T-helper 1 cell (primary cell): ENCODE measurements around the gene MGAT5B.
A peak's percentile ranks its signal among the peaks of the same experiment; 100 is the strongest.

ENCODE experiments used
- DNase-seq, 5 donors: peaks; one replicate each; pipeline ENCODE4 v3.0.0-alpha.2; 2012 to 2020

Gene MGAT5B

DNA sequence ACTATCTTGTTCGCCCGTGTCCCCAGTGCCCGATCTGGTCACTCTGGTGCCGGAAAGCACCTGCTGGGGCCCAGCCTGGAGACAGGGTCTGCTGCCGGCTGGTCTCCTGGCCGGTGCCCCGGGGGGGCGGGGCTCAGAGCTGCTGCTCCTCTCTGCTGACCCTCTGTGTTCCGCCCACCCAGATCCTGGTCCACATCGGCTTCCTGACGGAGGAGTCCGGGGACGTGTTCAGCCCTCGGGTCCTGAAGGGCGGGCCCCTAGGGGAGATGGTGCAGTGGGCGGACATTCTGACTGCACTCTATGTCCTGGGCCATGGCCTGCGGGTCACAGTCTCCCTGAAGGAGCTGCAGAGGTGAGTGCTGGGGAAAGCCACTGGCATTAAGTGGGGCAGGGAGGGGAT is 37.6 kb downstream of the MGAT5B start:
- DNase-seq: no peak

DNA sequence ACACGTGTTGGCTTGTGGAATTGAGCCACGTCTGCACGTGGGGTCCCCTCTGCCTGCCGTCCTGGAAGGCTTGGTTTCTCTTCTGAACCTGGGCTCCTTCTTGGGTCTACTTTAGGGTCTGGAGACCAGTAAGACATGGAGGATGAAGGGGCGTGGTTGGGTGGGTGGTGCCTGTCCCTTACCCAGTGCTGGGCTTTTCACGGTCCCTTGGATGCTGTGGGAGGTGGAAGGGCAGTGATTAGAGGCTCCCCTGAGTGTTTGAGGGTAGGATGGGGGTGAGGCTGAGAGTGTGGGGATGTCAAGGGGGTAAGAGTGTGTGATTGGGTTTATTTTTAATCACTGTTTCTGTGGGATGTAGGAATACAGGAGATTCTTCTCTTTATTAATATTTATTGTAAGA is 38.3 kb downstream of the MGAT5B start:
- no peak for DNase-seq

DNA sequence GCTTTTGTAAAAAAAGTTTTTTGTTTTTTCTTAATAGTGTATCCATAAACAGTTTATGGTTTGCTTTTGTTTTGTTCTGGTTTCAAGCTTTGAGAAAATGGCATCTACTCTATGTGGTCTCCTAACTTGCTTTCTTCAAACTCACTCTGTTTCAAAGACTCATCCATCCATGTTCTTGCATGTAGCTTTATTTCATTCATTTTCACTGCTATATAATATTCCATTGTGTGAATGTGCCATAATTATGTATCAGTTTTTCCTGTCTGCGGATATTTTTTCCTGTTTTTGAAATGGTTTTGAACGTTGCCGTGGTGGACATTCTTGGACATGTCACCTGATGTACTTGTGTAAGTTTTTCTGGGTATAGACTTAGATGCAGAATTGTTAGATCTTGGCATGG is 39.1 kb downstream of the MGAT5B start:
- no peak for DNase-seq

- DNase-seq: peak in 1 of 5 donors; percentile 20
Measured at GRCh38 chr17:76909971-76910760, 42.0 kb downstream of the MGAT5B start.

- no peak for DNase-seq
Measured at GRCh38 chr17:76911299-76912017, 43.3 kb downstream of the MGAT5B start.

DNA sequence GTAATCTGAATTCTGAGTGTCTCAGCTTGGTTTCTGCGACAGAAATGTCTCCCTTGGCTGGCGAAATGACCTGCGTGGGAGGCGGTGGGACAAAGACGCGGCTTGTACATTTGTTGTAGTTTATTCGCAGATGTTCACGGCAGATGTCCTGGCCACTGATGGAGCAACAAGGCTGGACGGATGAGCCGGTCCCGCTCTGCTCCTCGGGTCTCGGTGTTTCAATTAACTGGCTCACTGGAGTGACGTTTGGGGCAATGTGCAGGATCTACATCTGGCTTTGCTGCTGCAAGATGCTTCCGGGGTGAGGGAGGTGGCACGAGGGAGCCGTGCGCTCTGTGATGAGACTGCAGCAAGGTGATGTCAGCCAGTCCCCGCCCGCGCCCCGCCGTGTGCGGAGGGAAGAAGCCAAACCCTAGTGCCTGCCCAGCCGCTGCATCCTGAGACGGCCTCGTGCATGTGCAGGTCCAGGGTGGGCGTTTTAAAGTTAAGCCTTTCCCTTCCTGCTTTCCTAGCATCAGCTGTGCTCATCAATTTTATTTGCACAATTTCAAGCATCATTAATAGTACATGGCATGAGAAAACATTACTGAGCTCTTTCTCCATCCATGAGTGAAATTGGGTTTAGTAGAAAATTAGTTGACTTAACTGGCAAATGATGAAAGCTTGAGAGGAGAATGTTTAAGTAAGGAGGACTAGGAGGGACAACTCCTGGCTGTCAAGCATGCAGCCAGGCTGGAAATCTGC is 44.4 kb downstream of the MGAT5B start:
- no peak for DNase-seq

DNA sequence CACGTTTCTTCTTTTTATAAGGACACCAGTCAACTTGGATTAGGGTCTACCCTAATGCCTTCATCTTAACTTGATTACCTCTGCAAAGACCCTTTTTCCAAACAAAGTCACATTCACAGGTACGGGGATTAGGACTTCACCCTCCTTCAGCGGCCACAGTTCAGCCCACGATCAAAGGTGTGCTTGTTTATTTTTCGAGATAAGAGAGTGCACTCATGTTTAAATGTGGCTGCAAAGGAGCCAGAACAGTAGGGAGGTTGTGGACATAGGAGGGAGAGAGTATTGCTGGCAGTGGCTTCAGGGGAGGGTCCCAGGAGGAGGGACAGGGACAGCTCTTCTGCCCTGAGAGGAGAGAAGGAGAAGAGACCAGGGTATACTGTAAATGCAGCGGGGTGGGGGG is 46.7 kb downstream of the MGAT5B start:
- DNase-seq: no peak

- DNase-seq: no peak
Measured at GRCh38 chr17:76915840-76916510, 47.8 kb downstream of the MGAT5B start.

- no peak for DNase-seq
Measured at GRCh38 chr17:76917829-76918228, 49.6 kb downstream of the MGAT5B start.

GRCh38 chr17:76918811-76919210 is 50.6 kb downstream of the MGAT5B start:
- DNase-seq: no peak

GRCh38 chr17:76920364-76921139 is 52.3 kb downstream of the MGAT5B start:
- no peak for DNase-seq

- no peak for DNase-seq
Measured at GRCh38 chr17:76921340-76922036, 53.3 kb downstream of the MGAT5B start.

GRCh38 chr17:76922084-76922483 is 53.9 kb downstream of the MGAT5B start:
- no peak for DNase-seq

- no peak for DNase-seq
Measured at GRCh38 chr17:76922967-76923366, 54.8 kb downstream of the MGAT5B start.

DNA sequence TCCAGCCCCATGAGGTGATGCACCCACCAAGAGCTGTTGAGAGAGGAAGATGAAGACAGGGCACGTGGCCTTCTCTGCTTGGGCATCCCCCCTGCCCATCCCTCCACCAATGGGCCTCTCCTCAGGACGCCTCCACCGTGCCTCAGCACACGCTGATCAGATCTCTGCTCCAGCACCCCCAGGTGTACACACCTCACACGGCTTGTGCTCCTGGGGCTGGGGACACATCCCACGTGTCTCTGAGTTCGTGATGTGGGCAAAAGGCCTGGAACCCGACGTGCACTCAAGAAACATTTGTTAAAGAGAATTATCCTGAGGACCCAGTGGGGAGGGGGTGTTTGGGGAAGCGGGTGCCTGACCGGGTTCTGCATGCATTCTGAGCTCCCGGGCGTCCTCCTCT is 55.3 kb downstream of the MGAT5B start:
- DNase-seq: no peak

- no peak for DNase-seq
Measured at GRCh38 chr17:76924345-76925342, 56.4 kb downstream of the MGAT5B start.

DNA sequence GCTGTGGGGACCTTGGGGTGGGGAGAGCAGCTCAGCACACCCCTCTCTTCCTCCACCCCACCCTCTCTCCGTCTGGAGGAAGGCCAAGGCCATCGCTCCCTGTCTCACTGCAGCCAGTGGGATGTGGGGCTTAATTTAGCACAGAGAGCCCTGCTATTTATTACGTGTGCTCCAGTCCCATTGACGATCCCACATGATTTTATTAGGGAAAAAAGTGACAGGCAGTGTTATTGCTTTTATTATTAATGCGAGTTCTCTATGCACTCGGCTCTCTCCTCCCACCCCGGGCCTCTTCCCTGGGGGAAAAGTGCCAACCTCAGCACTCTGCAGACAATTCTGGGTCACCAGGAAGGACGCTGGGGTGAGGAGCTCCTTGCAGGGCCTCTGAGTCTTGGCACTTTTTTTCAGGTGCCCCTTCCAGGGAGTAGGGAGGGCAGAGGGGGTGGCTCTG is 57.3 kb downstream of the MGAT5B start:
- DNase-seq: no peak

DNA sequence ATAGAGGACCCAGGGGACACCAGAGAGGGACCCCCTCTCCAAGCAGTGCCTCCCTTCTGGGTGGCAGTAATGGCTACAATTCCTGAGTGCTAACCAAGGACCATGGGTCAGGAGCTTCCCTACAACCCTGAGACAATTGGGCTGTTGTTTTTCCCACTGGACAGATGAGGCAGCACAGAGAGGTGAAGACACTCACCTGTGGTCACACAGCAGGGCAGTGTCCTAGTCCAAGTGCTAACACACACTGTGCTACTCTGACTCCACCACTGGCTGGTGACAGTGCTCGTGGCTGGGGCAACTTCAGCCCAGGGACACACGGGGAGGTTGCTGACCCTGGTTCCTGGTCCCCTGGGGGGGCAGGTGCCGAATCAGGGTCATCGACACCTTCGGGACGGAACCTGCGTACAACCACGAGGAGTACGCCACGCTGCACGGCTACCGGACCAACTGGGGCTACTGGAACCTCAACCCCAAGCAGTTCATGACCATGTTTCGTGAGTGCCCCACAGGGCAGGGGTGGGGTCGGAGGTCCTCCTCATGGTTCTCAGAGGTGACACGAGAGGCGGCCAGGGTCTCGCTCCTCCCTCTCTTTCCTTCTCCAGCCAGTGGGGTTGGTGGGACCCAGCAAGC is 58.1 kb downstream of the MGAT5B start:
- no peak for DNase-seq

GRCh38 chr17:76927577-76927976 is 59.4 kb downstream of the MGAT5B start:
- DNase-seq: no peak

DNA sequence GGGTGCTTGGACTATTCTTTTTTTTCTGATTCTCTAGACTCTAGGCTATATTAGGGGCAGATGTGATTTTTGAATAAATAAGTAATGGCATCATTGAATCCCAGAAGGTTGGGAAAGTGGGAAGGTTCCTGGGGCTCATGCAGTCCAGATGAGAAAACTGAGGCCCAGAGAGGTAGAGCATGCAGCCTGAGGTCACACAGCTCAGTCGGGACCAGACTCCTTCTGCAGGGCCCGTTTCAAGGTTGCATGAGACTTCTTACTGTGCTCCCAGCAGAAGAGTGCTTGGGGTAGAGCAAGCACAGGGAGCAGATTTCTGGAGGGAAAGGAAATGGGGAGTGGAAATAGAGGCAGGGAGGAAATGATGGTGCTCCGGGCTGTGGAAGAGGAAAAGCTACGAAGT is 59.8 kb downstream of the MGAT5B start:
- no peak for DNase-seq
